CD4-positive, alpha-beta T cell (primary cell): ENCODE measurements around the gene FAM227A. TPM values are rescaled to one million over a fixed set of nuclear protein-coding genes. Genes with fewer than 3 reads are reported as not detected.

Source experiments
- ATAC-seq: fragments of 200-7000 bp; cut with Tn5 transposase; one replicate; pipeline ENCODE4 v1.10.0; 2022; ENCODE audit warnings: mild to moderate bottlenecking; ENCODE audit not compliant: poor library complexity
- CTCF ChIA-PET: fragments of 350-600 bp; sonication (Branson Sonifier 250); formaldehyde crosslinking; loops from one replicate; lab custom pipeline; 2021; ENCODE audit warnings: antibody characterized with exemption, inconsistent platforms; lab: Charles Lee
- POLR2A ChIA-PET: fragments of 350-600 bp; sonication (Branson Sonifier 250); formaldehyde crosslinking; loops from one replicate; lab custom pipeline; 2021; ENCODE audit warnings: antibody characterized with exemption, inconsistent platforms; lab: Charles Lee
- DNase-seq, 14 experiments: peaks; one replicate each; pipeline ENCODE4 v3.0.0-alpha.2; 2013 to 2020; ENCODE audit warnings: mixed read lengths in 2 of 14
- H3K27ac ChIP-seq, 2 donors: one replicate each; pipeline versions ENCODE4 v1.5.1 to v1.7.0; 2013; ENCODE audit warnings: low read length in 2 of 2, low read depth in 1 of 2, mild to moderate bottlenecking in 1 of 2
- H3K27me3 ChIP-seq, 2 experiments: 1 replicate in 1 of 2; 2 replicates in 1 of 2; pipeline versions ENCODE4 v1.6.1 to v1.7.0; 2013; ENCODE audit warnings: low read length in 2 of 2, control low read depth in 1 of 2, mild to moderate bottlenecking in 1 of 2, moderate library complexity in 1 of 2; ENCODE audit not compliant: insufficient read depth in 2 of 2, control insufficient read depth in 1 of 2
- H3K36me3 ChIP-seq: one replicate; pipeline ENCODE4 v1.6.1; 2013; ENCODE audit warnings: low read length, control low read depth; ENCODE audit not compliant: insufficient read depth
- H3K4me1 ChIP-seq: one replicate; pipeline ENCODE4 v1.6.1; 2013; ENCODE audit warnings: low read length, control low read depth; ENCODE audit not compliant: insufficient read depth
- H3K4me3 ChIP-seq: one replicate; pipeline ENCODE4 v1.5.1; 2013; ENCODE audit warnings: mild to moderate bottlenecking, low read length, moderate library complexity
- H3K9me3 ChIP-seq, 2 experiments: 1 replicate in 1 of 2; 2 replicates in 1 of 2; pipeline versions ENCODE4 v1.6.1 to v1.7.0; 2013; ENCODE audit warnings: low read length in 2 of 2, mild to moderate bottlenecking in 2 of 2, control low read depth in 1 of 2, moderate library complexity in 1 of 2; ENCODE audit not compliant: control insufficient read depth in 1 of 2, insufficient read depth in 1 of 2
- H3K27ac Mint-ChIP-seq: one replicate; pipeline ENCODE4 v1.8.0; 2020; ENCODE audit warnings: mixed read lengths
- H3K27me3 Mint-ChIP-seq: one replicate; pipeline ENCODE4 v1.8.0; 2021; ENCODE audit warnings: mixed read lengths
- H3K36me3 Mint-ChIP-seq: one replicate; pipeline ENCODE4 v1.8.0; 2021; ENCODE audit warnings: low read depth, mixed read lengths
- H3K4me1 Mint-ChIP-seq: one replicate; pipeline ENCODE4 v1.8.0; 2021; ENCODE audit warnings: low read depth, mixed read lengths
- H3K4me3 Mint-ChIP-seq: one replicate; pipeline ENCODE4 v1.8.0; 2020; ENCODE audit warnings: mild to moderate bottlenecking, mixed read lengths
- H3K9me3 Mint-ChIP-seq: one replicate; pipeline ENCODE4 v1.8.0; 2020; ENCODE audit warnings: mixed read lengths
- intact Hi-C, 2 experiments: fragments of 100-400 bp; cut with DNase I in 1 of 2; cut with micrococcal nuclease in 1 of 2; formaldehyde crosslinking; loops; one replicate each; pipeline versions ENCODE4 v1.15.1 to v1.9.0; 2023 to 2025; cut with DNase I, micrococcal nuclease
- total RNA-seq, 174 experiments: library from RNA in 2 of 174; stranded (reverse) in 2 of 174; gene quantifications; one replicate each; pipeline ENCODE4 v1.2.3 and lab custom pipeline; 2021 to 2026
- TF ChIP-seq, protein P1 (sequence below): fragments of 200-600 bp; IDR thresholded peaks from one replicate; pipeline ENCODE4 v1.8.0; 2022; ENCODE audit warnings: antibody characterized with exemption, mild to moderate bottlenecking

FAM227A gene
- total RNA-seq, 2 experiments from 2014 or later: 0.34 to 0.91 TPM

- H3K4me3 Mint-ChIP-seq: no peak overlapping the region
- TF ChIP-seq, protein P1, sequence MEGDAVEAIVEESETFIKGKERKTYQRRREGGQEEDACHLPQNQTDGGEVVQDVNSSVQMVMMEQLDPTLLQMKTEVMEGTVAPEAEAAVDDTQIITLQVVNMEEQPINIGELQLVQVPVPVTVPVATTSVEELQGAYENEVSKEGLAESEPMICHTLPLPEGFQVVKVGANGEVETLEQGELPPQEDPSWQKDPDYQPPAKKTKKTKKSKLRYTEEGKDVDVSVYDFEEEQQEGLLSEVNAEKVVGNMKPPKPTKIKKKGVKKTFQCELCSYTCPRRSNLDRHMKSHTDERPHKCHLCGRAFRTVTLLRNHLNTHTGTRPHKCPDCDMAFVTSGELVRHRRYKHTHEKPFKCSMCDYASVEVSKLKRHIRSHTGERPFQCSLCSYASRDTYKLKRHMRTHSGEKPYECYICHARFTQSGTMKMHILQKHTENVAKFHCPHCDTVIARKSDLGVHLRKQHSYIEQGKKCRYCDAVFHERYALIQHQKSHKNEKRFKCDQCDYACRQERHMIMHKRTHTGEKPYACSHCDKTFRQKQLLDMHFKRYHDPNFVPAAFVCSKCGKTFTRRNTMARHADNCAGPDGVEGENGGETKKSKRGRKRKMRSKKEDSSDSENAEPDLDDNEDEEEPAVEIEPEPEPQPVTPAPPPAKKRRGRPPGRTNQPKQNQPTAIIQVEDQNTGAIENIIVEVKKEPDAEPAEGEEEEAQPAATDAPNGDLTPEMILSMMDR: no peak
- peaks cover 10% of the 10 kb centered on the region for H3K4me1 Mint-ChIP-seq
- no peaks in the 10 kb centered on the region for H3K9me3 Mint-ChIP-seq
- intact Hi-C loops: no loop called here
- Histone ChIP-seq H3K4me3 (no peak overlapping the region), H3K27ac (no peak overlapping the region), H3K27me3 (no peaks in the 10 kb centered on the region), H3K36me3 (no peaks in the 10 kb centered on the region), H3K9me3 (no peaks in the 10 kb centered on the region), H3K4me1 (no peaks in the 10 kb centered on the region)
- ChIA-PET CTCF (no interaction called here), POLR2A (no interaction called here)
- no peaks in the 10 kb centered on the region for H3K36me3 Mint-ChIP-seq
- H3K27me3 Mint-ChIP-seq: no peaks in the 10 kb centered on the region
- DNase-seq: no peak
- no peak overlapping the region for H3K27ac Mint-ChIP-seq
- ATAC-seq: no peak
Observed at GRCh38 chr22:38629108-38629507, 27.1 kb downstream of the FAM227A start.

- CTCF ChIA-PET: interaction anchor here (0.7 kb wide), 1 partner anchor 333 kb away, joined by 3 read pairs; no protein-coding TSS in a partner anchor
- POLR2A ChIA-PET: no interaction called here
Observed at GRCh38 chr22:38628444-38628843, 27.7 kb downstream of the FAM227A start.

DNA sequence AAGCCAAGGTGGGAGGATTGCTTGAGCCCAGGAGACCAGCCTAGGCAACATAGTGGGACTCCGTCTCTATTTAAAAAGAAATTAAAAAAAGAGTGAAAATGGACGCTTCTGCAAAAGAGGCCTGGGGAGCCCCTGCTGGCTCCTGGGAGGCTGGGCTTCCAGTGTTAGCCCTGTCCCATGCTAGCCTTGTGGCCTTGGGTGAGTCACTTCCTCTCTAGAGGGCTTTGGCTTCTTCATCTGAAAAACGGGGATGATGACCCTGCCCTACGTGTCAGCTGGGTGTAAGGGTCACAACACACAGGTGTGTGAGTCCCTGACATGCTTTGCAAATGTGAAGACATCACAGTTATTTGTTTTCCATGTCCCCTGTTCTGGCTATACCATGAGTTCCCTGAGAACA lies 32.8 kb downstream of the FAM227A start:
- H3K9me3 ChIP-seq: peaks cover 0 to 4% of the 10 kb centered on the region in 2 experiments
- no peaks in the 10 kb centered on the region for H3K36me3 ChIP-seq
- no peak for DNase-seq
- no peaks in the 10 kb centered on the region for H3K36me3 Mint-ChIP-seq
- no peaks in the 10 kb centered on the region for H3K4me1 Mint-ChIP-seq
- ChIA-PET POLR2A (no interaction called here), CTCF (no interaction called here)
- H3K27ac Mint-ChIP-seq: no peak overlapping the region
- peaks cover 2% of the 10 kb centered on the region for H3K9me3 Mint-ChIP-seq
- H3K4me3 ChIP-seq: no peak overlapping the region
- no peak overlapping the region for H3K27ac ChIP-seq
- no peak overlapping the region for H3K4me3 Mint-ChIP-seq
- no peaks in the 10 kb centered on the region for H3K27me3 Mint-ChIP-seq
- no peaks in the 10 kb centered on the region for H3K4me1 ChIP-seq
- intact Hi-C loops: no loop called here
- TF ChIP-seq, protein P1: no peak
- no peaks in the 10 kb centered on the region for H3K27me3 ChIP-seq
- no peak for ATAC-seq

More at GRCh38 chr22:38628444-38628843, 27.7 kb downstream of the FAM227A start:
- Mint-ChIP-seq H3K9me3 (no peaks in the 10 kb centered on the region), H3K4me1 (peaks cover 10% of the 10 kb centered on the region), H3K36me3 (no peaks in the 10 kb centered on the region), H3K4me3 (no peak overlapping the region), H3K27ac (no peak overlapping the region), H3K27me3 (no peaks in the 10 kb centered on the region)
- no peaks in the 10 kb centered on the region for H3K27me3 ChIP-seq
- TF ChIP-seq, protein P1: no peak
- DNase-seq (no peak), ATAC-seq (no peak)
- H3K4me1 ChIP-seq: no peaks in the 10 kb centered on the region
- no peaks in the 10 kb centered on the region for H3K36me3 ChIP-seq
- H3K27ac ChIP-seq: no peak overlapping the region
- H3K4me3 ChIP-seq: no peak overlapping the region
- no peaks in the 10 kb centered on the region for H3K9me3 ChIP-seq
- intact Hi-C loops: no loop called here
